ENCODE measurements around the gene SLC13A1.

GRCh38 chr7:123140561-123140960, 59.2 kb downstream of the SLC13A1 start:
- TF ChIP-seq CTCF (IDR thresholded peaks at IDR 0.05): no peak
- TF ChIP-seq ZFX (IDR thresholded peaks at IDR 0.05; ENCODE audit: borderline replicate concordance): no peak
